Measurements from ENCODE around the gene C11orf21.

The C11orf21 gene

GRCh38 chr11:2306877-2307500, 5.3 kb upstream of the C11orf21 start:
- H3K27me3 Mint-ChIP-seq = no peaks in the 10 kb centered on the region
- H3K4me1 Mint-ChIP-seq (ENCODE audit: low read depth) = peaks cover 38% of the 10 kb centered on the region
- H3K9me3 Mint-ChIP-seq (ENCODE audit: low read depth) = no peaks in the 10 kb centered on the region
- no peak overlapping the region for H3K27ac Mint-ChIP-seq
- H3K36me3 Mint-ChIP-seq = no peaks in the 10 kb centered on the region
- no peak overlapping the region for H3K4me3 Mint-ChIP-seq

DNA sequence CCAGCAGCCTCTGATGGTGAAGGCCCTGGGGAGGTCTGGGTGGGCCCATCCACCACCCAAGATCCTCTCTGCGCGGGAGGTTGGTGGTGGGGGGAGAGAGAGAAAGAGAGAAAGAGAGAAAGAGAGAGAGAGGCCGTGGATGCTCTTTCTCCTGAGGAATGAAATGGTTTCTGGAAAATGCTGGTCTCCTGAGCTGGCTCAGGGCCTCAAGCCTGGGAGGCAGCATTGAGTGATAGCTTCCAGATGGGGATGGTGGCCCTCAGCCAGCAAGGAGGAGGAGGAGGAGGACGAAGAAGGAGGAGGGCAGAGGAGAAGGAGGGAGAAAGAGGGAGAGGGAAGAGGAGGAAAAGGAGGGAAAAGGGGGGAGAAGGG, 4.7 kb upstream of the C11orf21 start:
- H3K27me3 Mint-ChIP-seq = no peaks in the 10 kb centered on the region
- H3K27ac Mint-ChIP-seq = peak overlapping the region; percentile 88

GRCh38 chr11:2305788-2306451, 4.2 kb upstream of the C11orf21 start:
- H3K36me3 Mint-ChIP-seq = no peaks in the 10 kb centered on the region
- peak overlapping the region; percentile 72 for H3K4me3 Mint-ChIP-seq
- H3K4me1 Mint-ChIP-seq (ENCODE audit: low read depth) = peaks cover 47% of the 10 kb centered on the region

More for the DNA sequence above, 4.7 kb upstream of the C11orf21 start:
- Mint-ChIP-seq H3K36me3 (no peaks in the 10 kb centered on the region), H3K9me3 (ENCODE audit: low read depth) (no peaks in the 10 kb centered on the region), H3K4me1 (ENCODE audit: low read depth) (peaks cover 43% of the 10 kb centered on the region), H3K4me3 (peak overlapping the region; percentile 72)

GRCh38 chr11:2305140-2305778, 3.5 kb upstream of the C11orf21 start:
- peaks cover 51% of the 10 kb centered on the region for H3K4me1 Mint-ChIP-seq (ENCODE audit: low read depth)
- H3K9me3 Mint-ChIP-seq (ENCODE audit: low read depth) = no peaks in the 10 kb centered on the region
- no peaks in the 10 kb centered on the region for H3K36me3 Mint-ChIP-seq
- H3K4me3 Mint-ChIP-seq = peak overlapping the region; percentile 72
- H3K27ac Mint-ChIP-seq = peak overlapping the region; percentile 46
- no peaks in the 10 kb centered on the region for H3K27me3 Mint-ChIP-seq

More at GRCh38 chr11:2305788-2306451, 4.2 kb upstream of the C11orf21 start:
- H3K9me3 Mint-ChIP-seq (ENCODE audit: low read depth) = no peaks in the 10 kb centered on the region
- H3K27me3 Mint-ChIP-seq = no peaks in the 10 kb centered on the region
- H3K27ac Mint-ChIP-seq = peak overlapping the region; percentile 88

DNA sequence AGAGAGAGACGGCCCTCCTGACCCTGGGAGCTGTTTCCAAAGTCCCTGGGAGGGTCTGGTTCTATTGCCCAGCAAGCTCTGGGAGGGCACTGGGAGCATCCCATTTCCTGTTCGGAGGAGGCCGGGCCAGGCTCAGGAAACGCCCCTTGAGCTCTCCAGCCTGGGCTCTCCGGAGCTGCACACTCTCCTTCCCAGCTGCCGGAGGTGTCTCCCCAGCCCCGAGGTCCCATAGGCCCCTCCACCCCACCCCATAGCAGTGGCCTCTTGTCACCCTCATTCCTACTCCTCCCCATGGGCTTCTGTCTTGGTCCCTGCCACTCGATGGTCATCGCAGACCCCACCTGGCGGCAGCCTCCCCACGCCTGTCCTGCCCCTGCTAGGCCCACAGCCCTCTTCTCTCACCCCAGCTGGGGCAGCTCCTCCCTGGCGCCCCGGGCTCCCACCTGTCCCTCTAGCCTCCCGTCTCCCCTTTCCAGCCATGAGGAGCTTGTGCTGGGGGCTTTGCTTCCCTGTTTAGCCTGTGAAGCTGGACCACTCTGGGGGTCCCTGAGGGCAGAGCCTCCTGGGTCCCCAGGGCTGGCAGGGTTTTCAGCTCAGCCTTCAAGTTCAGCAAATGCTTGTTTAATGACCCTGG, 2.9 kb upstream of the C11orf21 start:
- no peaks in the 10 kb centered on the region for H3K9me3 Mint-ChIP-seq (ENCODE audit: low read depth)
- peak overlapping the region; percentile 77 for H3K27ac Mint-ChIP-seq
- no peaks in the 10 kb centered on the region for H3K27me3 Mint-ChIP-seq
- peak overlapping the region; percentile 61 for H3K4me3 Mint-ChIP-seq
- no peaks in the 10 kb centered on the region for H3K36me3 Mint-ChIP-seq
- H3K4me1 Mint-ChIP-seq (ENCODE audit: low read depth) = peaks cover 52% of the 10 kb centered on the region

DNA sequence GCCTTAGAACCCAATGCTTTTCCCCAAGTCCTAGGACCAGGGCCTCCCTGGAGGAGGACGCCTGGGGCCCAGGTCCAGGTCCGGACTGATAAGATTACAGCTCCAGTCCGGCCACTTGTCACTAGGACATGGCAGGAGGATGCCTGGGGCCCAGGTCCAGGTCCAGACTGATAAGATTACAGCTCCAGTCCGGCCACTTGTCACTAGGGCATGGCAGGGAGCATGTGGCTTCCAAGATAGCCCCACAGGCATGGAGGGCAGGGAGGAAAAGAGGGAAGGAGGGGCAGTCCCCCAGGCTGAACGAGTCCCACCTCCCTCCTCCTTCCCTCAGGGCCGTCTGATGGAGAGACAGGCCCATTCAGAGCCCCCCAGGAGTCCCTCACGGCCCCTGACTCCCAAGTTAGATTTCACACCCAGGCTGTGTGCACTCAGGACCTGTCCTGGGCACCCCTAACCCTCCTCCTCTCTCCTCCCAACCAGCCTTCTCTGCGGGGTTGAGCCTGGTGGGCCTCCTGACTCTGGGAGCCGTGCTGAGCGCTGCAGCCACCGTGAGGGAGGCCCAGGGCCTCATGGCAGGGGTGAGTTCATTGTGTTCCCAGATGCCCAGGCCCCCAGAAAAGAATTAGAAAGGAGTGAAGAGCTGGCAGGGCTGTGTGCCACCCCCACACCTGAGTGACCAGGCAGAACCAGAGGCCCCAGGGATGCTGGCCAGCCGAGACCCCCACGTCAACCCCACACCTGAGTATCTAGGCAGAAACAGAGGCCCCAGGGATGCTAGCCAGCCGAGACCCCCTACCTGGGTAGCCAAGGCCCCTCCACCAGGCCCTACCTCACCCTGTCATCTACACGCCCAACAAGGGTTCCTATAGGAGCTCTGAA, 2.1 kb upstream of the C11orf21 start:
- Mint-ChIP-seq H3K27me3 (no peaks in the 10 kb centered on the region), H3K4me3 (peak overlapping the region; percentile 85), H3K4me1 (ENCODE audit: low read depth) (peaks cover 57% of the 10 kb centered on the region), H3K9me3 (ENCODE audit: low read depth) (no peaks in the 10 kb centered on the region), H3K36me3 (no peaks in the 10 kb centered on the region), H3K27ac (peak overlapping the region; percentile 93)

DNA sequence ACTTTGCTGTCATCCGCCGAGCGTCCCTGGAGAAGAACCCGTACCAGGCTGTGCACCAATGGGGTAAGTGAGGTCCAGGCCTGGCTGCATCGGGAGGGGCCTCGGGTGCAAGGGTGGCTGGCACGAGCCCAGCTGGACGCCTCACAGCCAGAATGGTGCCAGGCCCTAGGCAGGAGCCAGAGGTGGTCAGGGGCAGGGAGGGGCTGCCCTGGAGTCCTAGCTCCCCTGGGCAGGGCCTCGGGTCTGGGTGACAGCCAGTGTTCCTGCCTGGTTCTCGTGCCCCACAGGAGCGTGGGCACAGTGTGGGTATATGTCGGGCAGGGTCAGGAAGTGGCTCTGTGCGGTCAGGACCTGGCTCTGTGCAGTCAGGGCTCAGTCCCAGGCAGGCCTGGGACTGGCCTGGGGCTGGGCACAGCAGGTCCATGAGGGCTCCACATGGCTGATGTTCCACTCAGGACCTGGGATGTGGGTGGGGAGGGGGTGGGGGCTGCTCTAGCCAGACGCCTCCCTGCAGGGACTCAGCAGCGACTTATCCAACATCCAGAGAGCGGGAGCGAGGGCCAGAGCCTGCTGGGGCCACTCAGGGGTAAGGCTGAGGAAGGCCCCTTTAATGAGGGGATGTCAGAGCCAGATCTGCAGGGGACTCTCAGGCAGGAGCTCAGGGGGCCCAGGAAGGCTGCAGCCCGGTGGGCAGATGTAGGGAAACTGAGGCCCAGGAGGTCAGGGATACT, 1.3 kb upstream of the C11orf21 start:
- H3K4me1 Mint-ChIP-seq (ENCODE audit: low read depth) = peaks cover 58% of the 10 kb centered on the region
- peak overlapping the region; percentile 85 for H3K4me3 Mint-ChIP-seq
- H3K27me3 Mint-ChIP-seq = no peaks in the 10 kb centered on the region
- no peaks in the 10 kb centered on the region for H3K36me3 Mint-ChIP-seq
- peak overlapping the region; percentile 93 for H3K27ac Mint-ChIP-seq
- no peaks in the 10 kb centered on the region for H3K9me3 Mint-ChIP-seq (ENCODE audit: low read depth)

DNA sequence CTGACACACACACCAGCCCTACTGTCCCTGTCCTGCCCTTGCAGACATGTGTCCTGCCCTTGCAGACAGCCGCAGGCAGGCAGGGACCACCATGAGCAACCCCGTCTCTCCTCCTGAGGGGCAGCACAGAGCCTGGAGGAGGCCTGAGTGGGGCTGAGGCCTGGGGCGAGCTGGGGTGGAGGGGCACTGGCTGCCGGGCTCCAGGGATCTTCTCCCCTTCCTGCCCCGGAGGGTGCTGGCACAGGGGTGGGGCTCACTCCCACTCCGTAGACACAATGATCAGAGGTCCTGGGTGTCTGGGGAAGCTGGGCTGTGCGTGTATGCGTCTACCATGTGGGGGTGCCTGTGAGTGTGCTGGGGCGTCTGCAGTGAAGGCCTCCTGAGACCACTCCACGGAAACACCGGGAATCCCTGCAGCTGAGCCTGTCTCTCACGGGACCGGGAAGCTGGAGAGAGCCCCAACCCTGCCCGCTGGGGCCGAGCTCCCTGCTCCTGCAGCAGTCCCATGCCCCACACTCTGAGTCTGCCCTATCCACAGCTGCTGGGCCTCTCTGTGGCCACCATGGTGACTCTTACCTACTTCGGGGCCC, 683 bp upstream of the C11orf21 start:
- Mint-ChIP-seq H3K27ac (peak overlapping the region; percentile 93), H3K9me3 (ENCODE audit: low read depth) (no peaks in the 10 kb centered on the region), H3K27me3 (no peaks in the 10 kb centered on the region), H3K4me1 (ENCODE audit: low read depth) (peaks cover 61% of the 10 kb centered on the region), H3K4me3 (peak overlapping the region; percentile 85), H3K36me3 (no peaks in the 10 kb centered on the region)

- Mint-ChIP-seq H3K4me3 (peak overlapping the region; percentile 85), H3K27me3 (no peaks in the 10 kb centered on the region), H3K36me3 (no peaks in the 10 kb centered on the region), H3K9me3 (ENCODE audit: low read depth) (no peaks in the 10 kb centered on the region), H3K27ac (peak overlapping the region; percentile 93), H3K4me1 (ENCODE audit: low read depth) (peaks cover 62% of the 10 kb centered on the region)
Measured at GRCh38 chr11:2300936-2301630, 635 bp downstream of the C11orf21 start.

DNA sequence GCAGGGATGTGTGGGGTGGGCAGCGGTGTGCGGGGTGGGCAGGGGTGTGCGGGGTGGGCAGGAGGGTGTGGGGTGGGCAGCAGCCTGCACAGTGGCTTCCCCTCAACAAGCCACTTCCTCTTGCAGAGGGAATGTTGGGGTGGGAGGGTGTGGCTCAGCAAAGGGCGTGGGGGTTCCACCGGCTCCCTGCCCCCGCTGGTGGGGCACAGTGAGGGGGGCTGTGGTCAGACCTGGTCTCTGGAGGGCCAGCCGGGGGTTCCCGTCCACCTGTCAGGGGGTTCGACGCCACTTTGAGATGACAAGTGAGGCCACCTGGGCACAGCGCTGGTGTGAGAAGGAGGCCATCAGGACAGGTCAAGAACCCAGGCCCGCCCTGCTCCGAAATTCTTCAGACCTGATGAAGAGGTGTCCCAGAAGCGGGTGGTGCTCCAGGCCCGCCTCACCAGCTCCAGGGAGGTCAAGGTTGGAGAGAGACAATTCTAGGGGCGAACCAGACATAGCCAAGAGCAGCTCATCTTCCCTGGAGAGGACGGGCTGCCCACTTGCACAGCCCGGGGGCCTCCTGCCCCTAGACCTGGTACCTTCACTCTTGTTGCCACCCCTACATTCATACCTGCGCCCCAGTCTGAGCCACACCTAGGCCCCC, 1.3 kb downstream of the C11orf21 start:
- H3K4me1 Mint-ChIP-seq (ENCODE audit: low read depth) = peaks cover 56% of the 10 kb centered on the region
- H3K27ac Mint-ChIP-seq = peak overlapping the region; percentile 10
- no peaks in the 10 kb centered on the region for H3K27me3 Mint-ChIP-seq
- H3K4me3 Mint-ChIP-seq = peak overlapping the region; percentile 85
- H3K36me3 Mint-ChIP-seq = no peaks in the 10 kb centered on the region
- no peaks in the 10 kb centered on the region for H3K9me3 Mint-ChIP-seq (ENCODE audit: low read depth)

- Mint-ChIP-seq H3K36me3 (no peaks in the 10 kb centered on the region), H3K27me3 (no peaks in the 10 kb centered on the region), H3K4me1 (ENCODE audit: low read depth) (peaks cover 54% of the 10 kb centered on the region), H3K27ac (no peak overlapping the region), H3K9me3 (ENCODE audit: low read depth) (no peaks in the 10 kb centered on the region), H3K4me3 (peak overlapping the region; percentile 85)
Measured at GRCh38 chr11:2299773-2300172, 1.9 kb downstream of the C11orf21 start.

DNA sequence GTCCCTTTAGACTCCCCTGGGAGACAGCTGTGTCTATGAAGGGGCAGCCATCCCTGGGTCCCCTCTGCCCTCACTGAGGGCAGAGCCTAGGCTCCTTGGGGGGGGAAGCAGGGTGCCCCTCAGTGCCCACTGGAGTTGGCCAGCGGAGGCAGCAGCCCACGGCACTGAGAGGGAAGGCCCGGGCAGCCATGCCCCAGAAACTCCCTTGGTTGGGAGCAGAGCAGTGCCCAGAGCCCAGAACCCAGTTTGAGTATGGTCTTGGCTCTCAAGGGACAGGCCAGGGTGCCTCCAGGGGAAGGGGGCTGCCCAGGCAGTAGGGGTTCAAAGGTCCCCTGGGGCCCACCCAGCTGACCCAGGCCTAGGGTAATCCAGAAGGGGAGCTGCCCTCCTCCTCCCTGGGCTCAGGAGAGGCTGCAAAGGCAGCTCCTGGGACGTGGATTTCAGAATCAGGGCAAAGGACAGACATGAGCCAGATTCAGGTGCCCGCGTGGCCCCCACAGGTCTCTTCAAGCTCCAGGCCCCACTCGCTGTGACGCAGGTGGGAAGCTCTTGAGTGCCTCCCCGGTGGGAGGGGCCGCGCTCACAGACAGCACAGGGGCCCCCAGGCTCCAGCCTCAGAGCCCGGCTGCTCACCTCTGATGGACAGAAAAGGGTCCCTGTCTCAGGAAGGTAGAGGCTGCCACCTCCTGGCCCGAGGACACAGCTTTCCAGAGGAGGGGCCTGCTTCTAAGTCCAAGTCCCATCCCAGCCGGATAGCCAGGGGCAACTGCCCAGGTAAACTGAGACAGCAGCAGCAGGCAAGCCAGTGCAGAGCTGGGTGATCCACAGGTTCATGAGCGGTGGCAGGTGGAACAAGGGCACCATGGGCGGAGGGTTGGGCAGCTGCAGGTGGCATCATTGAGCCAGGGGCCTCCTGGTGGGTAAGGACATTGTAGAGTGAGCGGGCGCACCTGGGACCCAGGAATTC, 2.6 kb downstream of the C11orf21 start:
- Mint-ChIP-seq H3K36me3 (no peaks in the 10 kb centered on the region), H3K9me3 (ENCODE audit: low read depth) (no peaks in the 10 kb centered on the region), H3K27ac (peak overlapping the region; percentile 73), H3K4me1 (ENCODE audit: low read depth) (peaks cover 54% of the 10 kb centered on the region), H3K27me3 (no peaks in the 10 kb centered on the region), H3K4me3 (peak overlapping the region; percentile 85)

Measured in activated naive CD8-positive, alpha-beta T cell (primary cell).